Dermis microvascular lymphatic vessel endothelial cell (primary cell): ENCODE data around the gene DNAJC17. TPM values are rescaled to one million over a fixed set of nuclear protein-coding genes. Genes with fewer than 3 reads are reported as not detected.
A peak's percentile ranks its signal among the peaks of the same experiment; 100 is the strongest.

Experiments used
- DNase-seq, 2 donors: peaks; one replicate each; pipeline versions ENCODE4 v3.0.0 to v3.0.0-alpha.2; 2010; ENCODE audit warnings: low read depth in 2 of 2
- total RNA-seq: library from RNA; depleted of rRNA; stranded (reverse); fragments of >200 nt; gene quantifications from 2 replicates; pipeline ENCODE4 v1.2.1, GENCODE V29; 2014

DNAJC17 gene
- total RNA-seq, 1 donor from 2014 or later = 16.4 TPM

GRCh38 chr15:40830884-40831283, 23.6 kb upstream of the DNAJC17 start:
- peak in 1 of 2 donors; percentile 46 for DNase-seq

- no peak for DNase-seq
These were observed 21.8 kb upstream of the DNAJC17 start for GRCh38 chr15:40829115-40829514.

- DNase-seq = no peak
These were observed 21.3 kb upstream of the DNAJC17 start, which contains the start of gene PPP1R14D for GRCh38 chr15:40828447-40829036. Gene PPP1R14D (minus strand): TSS chr15:40828708. CDS start chr15:40828641, 67 bp downstream.

- no peak for DNase-seq
These were observed 19.3 kb upstream of the DNAJC17 start for GRCh38 chr15:40826423-40827075.

GRCh38 chr15:40825661-40826422, 18.6 kb upstream of the DNAJC17 start:
- DNase-seq = no peak

- DNase-seq = no peak
These were observed 16.5 kb upstream of the DNAJC17 start for GRCh38 chr15:40823572-40824343.

- no peak for DNase-seq
These were observed 13.9 kb upstream of the DNAJC17 start for GRCh38 chr15:40821195-40821594.

- DNase-seq = no peak
These were observed 11.8 kb upstream of the DNAJC17 start for GRCh38 chr15:40819048-40819447.

GRCh38 chr15:40815042-40815698, 7.9 kb upstream of the DNAJC17 start:
- no peak for DNase-seq

GRCh38 chr15:40812721-40813425, 5.6 kb upstream of the DNAJC17 start:
- no peak for DNase-seq

GRCh38 chr15:40808861-40809450, 1.7 kb upstream of the DNAJC17 start:
- no peak for DNase-seq

GRCh38 chr15:40807888-40808461, 702 bp upstream of the DNAJC17 start:
- DNase-seq = no peak

GRCh38 chr15:40806672-40807027, 623 bp downstream of the DNAJC17 start:
- DNase-seq = no peak

GRCh38 chr15:40803688-40804087, 3.6 kb downstream of the DNAJC17 start:
- no peak for DNase-seq

GRCh38 chr15:40803076-40803475, 4.2 kb downstream of the DNAJC17 start:
- no peak for DNase-seq

- no peak for DNase-seq
These were observed 7.8 kb downstream of the DNAJC17 start for GRCh38 chr15:40799523-40799922.

- peak in 1 of 2 donors; percentile 15 for DNase-seq
These were observed 10.8 kb downstream of the DNAJC17 start for GRCh38 chr15:40796512-40796911.

- peak in 1 of 2 donors; percentile 85 for DNase-seq
These were observed 11.2 kb downstream of the DNAJC17 start for GRCh38 chr15:40796041-40796440.

- peak; percentile 91 to 99 for DNase-seq
These were observed 13.9 kb downstream of the DNAJC17 start for GRCh38 chr15:40793216-40793989.
